Upper lobe of right lung (tissue), 1 donor: Measurements from ENCODE around the gene TAPBP. TPM values are rescaled to one million over a fixed set of nuclear protein-coding genes. Genes with fewer than 3 reads are reported as not detected.
A peak's percentile ranks its signal among the peaks of the same experiment; 100 is the strongest.

ENCODE experiments used
- ATAC-seq: fragments of 200-7000 bp; cut with Tn5 transposase; one replicate; pipeline ENCODE4 v1.9.1; 2020; ENCODE audit warnings: mild to moderate bottlenecking, moderate library complexity
- DNase-seq: peaks from one replicate; pipeline ENCODE4 v3.0.0-alpha.2; 2020
- H3K27ac ChIP-seq: fragments of 200-600 bp; one replicate; pipeline ENCODE4 v1.8.0; 2022
- H3K27me3 ChIP-seq: fragments of 200-600 bp; one replicate; pipeline ENCODE4 v1.8.0; 2022; ENCODE audit warnings: mild to moderate bottlenecking
- H3K36me3 ChIP-seq: fragments of 200-600 bp; one replicate; pipeline ENCODE4 v1.8.0; 2022
- H3K4me1 ChIP-seq: fragments of 200-600 bp; one replicate; pipeline ENCODE4 v1.8.0; 2022
- H3K4me3 ChIP-seq: fragments of 200-600 bp; one replicate; pipeline ENCODE4 v1.8.0; 2022; ENCODE audit warnings: mild to moderate bottlenecking
- H3K9me3 ChIP-seq: fragments of 200-600 bp; one replicate; pipeline ENCODE4 v1.8.0; 2022
- intact Hi-C: fragments of 100-400 bp; cut with DNase I; formaldehyde crosslinking; loops from one replicate; pipeline ENCODE4 v1.11.0; 2022
- microRNA-seq: library from miRNA; unstranded; fragments of <30 nt; microRNA quantifications from one replicate; pipeline ENCODE4 v1.2.0, GENCODE V29; 2020; ENCODE audit warnings: borderline microRNAs expressed
- total RNA-seq: library from RNA; stranded (reverse); fragmentation: NEBNext Ultra II Directional; extraction: Animal tissue kit (Norgen Biotek cat#: 25700); gene quantifications from one replicate; pipeline ENCODE4 v1.2.1, GENCODE V29; 2021
- TF ChIP-seq, protein P1 (sequence below): fragments of 200-600 bp; IDR thresholded peaks from one replicate; pipeline ENCODE4 v1.8.0; 2022; ENCODE audit warnings: antibody characterized with exemption
- donor health status: DM: no; HTN: yes; CAD: no; lungs with severe emphysema.

The TAPBP gene
- total RNA-seq, 1 donor from 2014 or later, result 191 TPM

DNA sequence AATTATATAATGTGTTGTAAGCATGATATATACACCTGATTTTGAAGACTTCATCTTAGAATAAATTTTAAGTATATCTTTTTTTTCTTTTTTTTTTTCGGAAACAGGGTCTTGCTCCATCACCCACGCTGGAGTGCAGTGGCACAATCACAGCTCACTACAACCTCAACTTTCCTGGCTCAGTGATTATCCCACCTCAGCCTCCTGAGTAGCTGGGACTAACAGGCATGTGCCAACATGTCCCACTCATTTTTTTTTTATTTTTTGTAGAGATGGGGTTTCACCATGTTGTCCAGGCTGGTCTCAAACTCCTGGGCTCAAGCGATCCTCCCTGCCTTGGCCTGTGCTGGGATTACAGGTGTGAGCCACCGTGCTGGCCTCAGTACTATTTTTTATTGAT lies 59.3 kb downstream of the TAPBP start:
- Histone ChIP-seq H3K9me3 (no peaks in the 10 kb centered on the region), H3K27me3 (no peaks in the 10 kb centered on the region), H3K36me3 (peaks cover 47% of the 10 kb centered on the region), H3K27ac (no peak overlapping the region), H3K4me3 (no peak overlapping the region), H3K4me1 (peaks cover 16% of the 10 kb centered on the region)
- no peak for ATAC-seq
- TF ChIP-seq, protein P1, sequence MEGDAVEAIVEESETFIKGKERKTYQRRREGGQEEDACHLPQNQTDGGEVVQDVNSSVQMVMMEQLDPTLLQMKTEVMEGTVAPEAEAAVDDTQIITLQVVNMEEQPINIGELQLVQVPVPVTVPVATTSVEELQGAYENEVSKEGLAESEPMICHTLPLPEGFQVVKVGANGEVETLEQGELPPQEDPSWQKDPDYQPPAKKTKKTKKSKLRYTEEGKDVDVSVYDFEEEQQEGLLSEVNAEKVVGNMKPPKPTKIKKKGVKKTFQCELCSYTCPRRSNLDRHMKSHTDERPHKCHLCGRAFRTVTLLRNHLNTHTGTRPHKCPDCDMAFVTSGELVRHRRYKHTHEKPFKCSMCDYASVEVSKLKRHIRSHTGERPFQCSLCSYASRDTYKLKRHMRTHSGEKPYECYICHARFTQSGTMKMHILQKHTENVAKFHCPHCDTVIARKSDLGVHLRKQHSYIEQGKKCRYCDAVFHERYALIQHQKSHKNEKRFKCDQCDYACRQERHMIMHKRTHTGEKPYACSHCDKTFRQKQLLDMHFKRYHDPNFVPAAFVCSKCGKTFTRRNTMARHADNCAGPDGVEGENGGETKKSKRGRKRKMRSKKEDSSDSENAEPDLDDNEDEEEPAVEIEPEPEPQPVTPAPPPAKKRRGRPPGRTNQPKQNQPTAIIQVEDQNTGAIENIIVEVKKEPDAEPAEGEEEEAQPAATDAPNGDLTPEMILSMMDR, result no peak
- intact Hi-C loops, result no loop called here
- DNase-seq, result no peak

DNA sequence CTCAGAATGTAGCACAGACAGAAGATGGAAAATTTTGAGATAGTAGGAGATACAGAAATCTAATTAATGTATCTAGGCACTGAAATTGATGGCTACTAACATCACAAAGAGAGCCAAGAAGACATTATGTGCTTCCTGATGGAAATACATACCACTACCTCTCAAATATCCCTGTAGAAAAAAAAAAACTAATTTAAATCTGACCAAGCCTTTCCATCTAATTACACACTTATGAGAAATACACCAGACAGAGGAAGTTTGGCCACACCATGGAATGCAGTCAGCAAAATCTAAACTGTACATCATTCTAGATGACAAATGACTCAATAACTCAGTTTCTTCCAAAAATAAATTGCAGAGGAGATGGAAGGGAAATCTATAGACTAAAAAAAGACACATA lies 61.1 kb downstream of the TAPBP start:
- TF ChIP-seq, protein P1, result no peak
- Histone ChIP-seq H3K27ac (no peak overlapping the region), H3K4me1 (peaks cover 20% of the 10 kb centered on the region), H3K4me3 (no peak overlapping the region), H3K27me3 (no peaks in the 10 kb centered on the region), H3K9me3 (no peaks in the 10 kb centered on the region), H3K36me3 (peaks cover 35% of the 10 kb centered on the region)
- ATAC-seq (no peak), DNase-seq (no peak)
- intact Hi-C loops, result no loop called here

GRCh38 chr6:33251395-33252012 lies 62.4 kb downstream of the TAPBP start:
- intact Hi-C loops, result no loop called here
- H3K27me3 ChIP-seq, result no peaks in the 10 kb centered on the region
- ATAC-seq (no peak), DNase-seq (no peak)
- peaks cover 28% of the 10 kb centered on the region for H3K36me3 ChIP-seq
- no peak overlapping the region for H3K27ac ChIP-seq
- no peaks in the 10 kb centered on the region for H3K9me3 ChIP-seq
- peaks cover 21% of the 10 kb centered on the region for H3K4me1 ChIP-seq
- TF ChIP-seq, protein P1, result no peak
- no peak overlapping the region for H3K4me3 ChIP-seq

DNA sequence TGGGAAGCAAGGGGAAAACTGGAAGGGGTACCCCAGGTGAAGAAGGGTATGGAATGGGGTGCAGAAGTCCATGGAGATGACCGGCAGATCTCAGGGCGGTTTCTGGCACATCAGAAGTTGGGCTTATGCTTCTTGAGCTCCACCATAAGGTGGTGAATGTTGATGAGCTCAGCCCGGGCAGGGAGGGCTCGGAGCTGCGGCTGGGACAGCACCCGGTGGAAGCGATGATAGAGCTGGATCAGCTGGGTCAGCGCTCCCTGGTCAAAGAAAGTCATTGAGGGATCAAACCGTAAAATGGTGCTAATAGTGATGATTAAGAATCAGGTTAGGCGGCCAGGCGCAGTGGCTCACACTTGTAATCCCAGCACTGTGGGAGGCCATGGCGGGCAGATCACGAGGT lies 63.1 kb downstream of the TAPBP start:
- no peak for ATAC-seq
- H3K4me3 ChIP-seq, result no peak overlapping the region
- H3K36me3 ChIP-seq, result peaks cover 28% of the 10 kb centered on the region
- TF ChIP-seq, protein P1, result no peak
- H3K4me1 ChIP-seq, result peaks cover 21% of the 10 kb centered on the region
- H3K27me3 ChIP-seq, result no peaks in the 10 kb centered on the region
- H3K27ac ChIP-seq, result no peak overlapping the region
- intact Hi-C loops, result no loop called here
- no peak for DNase-seq
- H3K9me3 ChIP-seq, result no peaks in the 10 kb centered on the region

DNA sequence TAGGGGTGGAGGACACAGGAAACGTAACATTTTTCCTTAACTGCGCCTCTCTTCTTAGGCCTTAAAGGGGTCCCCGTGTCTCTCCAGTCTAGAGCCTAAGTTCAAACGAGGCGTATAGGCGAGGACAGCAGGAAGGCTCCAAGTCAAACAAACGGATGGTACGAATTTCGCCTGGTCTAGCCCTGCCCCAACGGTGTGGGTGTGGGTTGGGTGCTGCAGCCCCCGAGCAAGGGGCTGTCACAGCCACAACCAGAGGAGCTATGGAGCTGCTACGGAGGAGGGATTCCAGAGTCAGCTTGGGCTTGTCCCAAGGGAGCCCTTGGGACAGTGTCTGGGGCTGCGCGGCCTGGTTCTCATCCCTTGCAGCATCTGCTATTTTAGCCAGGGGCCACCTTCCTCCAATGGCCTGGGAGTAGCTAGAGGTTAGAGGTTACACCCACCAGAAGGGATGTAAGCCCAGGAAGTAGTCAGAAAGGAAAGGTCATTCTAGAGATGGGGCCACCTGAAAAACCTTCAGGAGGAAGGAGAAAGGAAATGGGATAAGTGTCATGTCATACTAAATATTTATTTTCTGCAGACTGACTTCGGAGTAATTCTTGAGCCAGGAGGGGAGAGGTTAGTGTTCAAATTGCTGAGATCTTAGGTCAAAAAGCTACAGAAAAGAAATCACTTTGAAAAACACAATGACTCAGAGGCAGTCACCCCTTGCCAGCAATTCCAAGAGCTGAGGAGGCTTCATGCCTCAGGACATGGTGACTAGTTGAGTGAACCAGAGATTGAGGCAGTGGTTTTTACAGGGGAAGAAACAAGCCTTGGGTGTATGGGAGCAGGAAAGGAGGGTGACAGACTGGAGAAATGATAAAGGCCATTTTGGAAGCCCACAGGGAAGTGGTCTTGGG lies 63.9 kb downstream of the TAPBP start:
- ATAC-seq, result no peak
- peak overlapping the region; percentile 59 for H3K4me3 ChIP-seq
- peaks cover 21% of the 10 kb centered on the region for H3K4me1 ChIP-seq
- intact Hi-C loops, result loop anchor here (10.0 kb wide), 3 partner anchors 85 to 235 kb away; no protein-coding TSS in a partner anchor
- H3K27ac ChIP-seq, result peak overlapping the region; percentile 95
- TF ChIP-seq, protein P1, result no peak
- no peaks in the 10 kb centered on the region for H3K27me3 ChIP-seq
- no peaks in the 10 kb centered on the region for H3K9me3 ChIP-seq
- DNase-seq, result no peak
- H3K36me3 ChIP-seq, result peaks cover 28% of the 10 kb centered on the region

Small RNA genes within 50 kb of the gene (microRNA-seq; reads per million reads assigned to microRNA genes)
- gene MIR6834 (not detected), gene MIR6873 (not detected)

Other genes with a start within 250 kb of the TAPBP start
- gene HLA-DPA1, start 240.4 kb downstream of the TAPBP start, total RNA-seq, result 491 TPM
- gene HLA-DPB1, start 238.1 kb downstream of the TAPBP start, total RNA-seq, result 385 TPM
- gene COL11A2, start 121.6 kb downstream of the TAPBP start, total RNA-seq, result 1.2 TPM
- 46.6 TPM for gene RXRB, start 113.4 kb downstream of the TAPBP start, total RNA-seq
- gene SLC39A7, start 113.2 kb downstream of the TAPBP start, total RNA-seq, result 89.1 TPM
- 14.7 TPM for gene HSD17B8, start 109.4 kb downstream of the TAPBP start, total RNA-seq
- gene RING1, start 105.6 kb downstream of the TAPBP start, total RNA-seq, result 42.0 TPM
- 47.5 TPM for gene VPS52, start 42.2 kb downstream of the TAPBP start, total RNA-seq
- 1,687 TPM for gene RPS18, start 42.0 kb downstream of the TAPBP start, total RNA-seq
- gene B3GALT4, start 37.0 kb downstream of the TAPBP start, total RNA-seq, result 16.8 TPM
- 37.0 TPM for gene WDR46, start 24.8 kb downstream of the TAPBP start, total RNA-seq
- 39.3 TPM for gene PFDN6, start 24.5 kb downstream of the TAPBP start, total RNA-seq
- gene RGL2, start 15.1 kb downstream of the TAPBP start, total RNA-seq, result 114 TPM
- 26.2 TPM for gene ZBTB22, start 3.7 kb upstream of the TAPBP start, total RNA-seq
- 35.0 TPM for gene DAXX, start 8.9 kb upstream of the TAPBP start, total RNA-seq
- gene KIFC1, start 77.7 kb upstream of the TAPBP start, total RNA-seq, result 2.3 TPM
- gene PHF1, start 96.9 kb upstream of the TAPBP start, total RNA-seq, result 74.3 TPM
- 144 TPM for gene CUTA, start 104.0 kb upstream of the TAPBP start, total RNA-seq
- gene SYNGAP1, start 106.0 kb upstream of the TAPBP start, total RNA-seq, result 23.0 TPM
- 5.8 TPM for gene ZBTB9, start 140.5 kb upstream of the TAPBP start, total RNA-seq